ENCODE data around the gene SLC15A5.

SLC15A5 gene

DNA sequence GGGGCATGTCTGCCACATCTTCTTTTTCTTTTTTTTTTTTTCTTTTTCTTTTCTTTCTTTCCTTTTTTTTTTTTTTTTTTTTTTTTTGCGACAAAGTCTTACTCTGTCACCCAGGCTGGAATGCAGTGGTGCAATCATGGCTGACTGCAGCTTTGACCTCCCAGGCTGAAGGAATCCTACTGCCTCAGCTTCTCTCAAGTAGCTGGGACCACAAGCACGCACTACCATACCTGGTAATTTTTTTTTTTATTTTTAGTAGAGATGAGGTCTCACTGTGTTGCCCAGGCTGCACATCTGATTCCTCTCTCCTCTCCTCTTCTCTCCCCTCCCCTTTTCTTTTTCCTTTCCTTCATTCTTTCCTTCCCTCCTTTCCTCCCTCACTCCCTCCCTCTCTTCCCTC, 18.5 kb downstream of the SLC15A5 start:
- DNase-seq, result no peak

DNA sequence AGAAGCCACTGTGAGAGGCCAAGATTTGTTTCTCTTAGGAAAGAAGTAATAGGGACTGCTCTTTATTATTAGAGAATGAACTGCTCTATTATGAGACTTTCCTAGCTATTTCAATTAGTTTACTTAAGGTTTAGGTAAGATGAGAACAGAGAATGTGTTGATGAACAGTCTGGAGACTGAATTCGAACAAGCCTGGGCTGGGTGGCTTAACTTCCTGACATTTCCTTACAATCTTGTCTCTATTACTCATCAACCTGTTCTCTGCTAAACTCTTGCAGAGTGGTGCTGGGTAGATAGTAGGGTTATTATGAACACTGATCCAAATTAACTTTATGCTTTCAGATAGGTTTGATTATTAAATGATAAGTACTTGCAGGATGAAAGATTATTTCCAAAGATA, 31.2 kb downstream of the SLC15A5 start:
- no peak for DNase-seq

- no peak for DNase-seq
Measured at GRCh38 chr12:16245209-16245608, 32.3 kb downstream of the SLC15A5 start.

DNA sequence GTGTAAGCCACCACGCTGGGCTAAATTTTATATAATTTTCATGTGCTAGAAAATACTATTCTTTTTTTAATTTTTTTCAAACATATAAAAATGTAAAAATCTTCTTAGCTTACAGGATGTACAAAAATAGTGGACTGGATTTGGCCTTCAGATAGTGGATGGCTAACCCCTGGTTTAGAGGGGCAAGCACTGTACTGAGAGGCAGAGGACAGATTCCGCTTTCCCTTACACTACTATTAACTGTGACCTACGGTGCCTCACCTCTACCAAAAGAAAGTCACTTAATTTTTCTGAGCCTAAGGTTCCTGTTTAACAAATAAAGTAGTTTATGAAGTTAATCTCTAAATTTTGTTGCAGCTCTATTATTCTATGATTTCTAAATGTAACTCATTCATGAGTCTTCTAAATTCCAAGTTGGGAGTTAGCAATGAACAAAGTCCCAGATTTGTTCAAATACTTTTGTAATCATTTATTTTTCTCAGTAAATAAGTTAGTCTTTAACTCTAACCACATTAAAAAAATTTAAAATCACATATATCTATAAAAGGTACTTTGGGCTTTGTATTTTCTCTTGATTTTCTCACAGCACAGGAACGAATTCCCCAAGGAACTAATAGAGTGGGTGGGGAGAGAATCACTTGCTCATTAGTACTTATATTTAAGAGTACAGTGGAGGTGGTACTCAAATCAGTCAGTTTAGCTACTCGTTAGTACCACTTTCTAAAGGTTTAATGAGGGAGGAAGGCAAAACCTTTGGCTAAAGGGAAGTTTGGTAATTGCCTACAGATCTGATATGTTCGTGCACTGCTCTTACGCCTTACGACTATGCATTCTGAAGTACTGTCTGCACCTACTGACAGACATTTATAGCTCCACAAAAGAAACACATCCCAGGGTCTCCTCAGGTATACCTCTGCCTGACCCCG, 33.7 kb downstream of the SLC15A5 start:
- DNase-seq, result no peak

- DNase-seq, result no peak
Measured at GRCh38 chr12:16241346-16241745, 36.1 kb downstream of the SLC15A5 start.

DNA sequence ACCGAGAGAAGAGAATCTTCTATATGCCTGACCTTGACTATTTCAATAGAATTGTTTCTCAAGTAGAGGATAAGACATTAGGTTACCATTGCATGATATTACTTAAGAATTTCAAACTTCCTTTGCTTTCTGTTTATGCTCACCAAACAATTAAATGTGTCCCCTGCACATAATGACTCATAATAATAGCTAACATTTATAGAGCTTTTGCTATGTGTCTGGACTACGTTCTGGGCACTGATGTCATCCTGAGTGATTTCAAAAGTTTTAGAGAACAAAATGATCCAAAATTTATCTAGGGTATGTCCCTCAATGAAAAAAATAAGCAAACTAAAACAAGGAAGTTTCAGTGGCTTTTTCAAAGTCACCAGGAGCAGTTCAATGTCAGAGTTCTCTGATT, 38.8 kb downstream of the SLC15A5 start:
- DNase-seq, result no peak

DNA sequence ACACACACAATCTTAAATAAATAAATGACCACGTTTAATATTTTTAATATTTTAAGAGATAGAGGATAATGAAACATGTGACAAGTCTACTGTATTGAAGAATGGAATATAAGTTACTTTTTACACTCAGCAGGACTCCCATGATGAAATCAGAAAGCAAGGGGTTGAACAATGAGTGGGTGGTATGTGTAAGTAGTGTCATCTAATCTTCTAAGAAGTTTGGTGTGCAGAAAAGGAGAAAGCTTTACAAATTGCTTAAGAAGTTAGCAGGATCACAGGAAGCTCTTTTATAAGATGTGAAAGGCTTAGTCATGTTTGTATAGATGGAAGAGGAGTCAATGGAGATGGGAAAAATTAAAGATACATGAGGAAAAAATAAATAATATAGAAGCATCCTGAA, 47.8 kb downstream of the SLC15A5 start:
- DNase-seq, result peak in 1 of 2 donors; percentile 2

DNA sequence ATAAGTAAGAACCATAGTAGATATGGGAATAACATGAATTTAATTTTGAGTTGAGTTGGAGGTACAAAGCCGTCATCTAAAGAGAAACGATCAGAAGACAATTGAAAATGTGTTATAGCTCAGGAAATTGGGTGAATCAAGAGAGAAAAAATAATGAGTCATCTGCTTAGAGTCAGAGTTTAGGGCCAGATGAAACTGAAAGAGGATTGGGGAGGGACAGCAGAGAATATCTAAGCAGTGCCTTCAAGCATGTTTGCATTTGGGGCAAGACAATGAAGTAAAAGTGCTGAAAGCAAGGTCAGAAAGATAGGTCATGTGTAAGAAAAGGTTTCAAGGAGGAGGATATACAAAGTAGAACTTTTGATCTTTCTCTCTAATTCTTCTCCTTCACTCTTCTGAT, 49.4 kb downstream of the SLC15A5 start:
- no peak for DNase-seq

GRCh38 chr12:16225692-16226091, 51.8 kb downstream of the SLC15A5 start:
- no peak for DNase-seq

DNA sequence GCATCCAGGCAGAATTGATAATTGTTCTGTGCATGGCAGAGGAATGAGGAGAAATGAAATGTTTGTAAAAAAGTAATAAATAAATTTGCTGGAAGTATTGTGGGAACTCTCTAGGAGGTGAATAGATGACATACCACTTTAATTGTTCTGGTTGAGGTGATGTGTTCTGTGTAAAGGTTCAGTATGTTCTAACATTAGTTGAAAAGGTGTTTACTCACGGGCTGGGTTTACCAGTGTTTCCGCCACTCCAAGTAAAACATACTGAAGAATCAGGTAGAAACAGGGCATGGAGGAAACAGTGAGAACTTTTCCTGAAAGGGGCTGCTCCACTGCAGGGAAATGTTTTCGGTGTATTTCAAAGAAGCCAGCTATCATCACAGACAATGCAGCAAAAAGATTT, 53.3 kb downstream of the SLC15A5 start:
- no peak for DNase-seq

- DNase-seq, result no peak
Measured at GRCh38 chr12:16221776-16222175, 55.7 kb downstream of the SLC15A5 start.

DNA sequence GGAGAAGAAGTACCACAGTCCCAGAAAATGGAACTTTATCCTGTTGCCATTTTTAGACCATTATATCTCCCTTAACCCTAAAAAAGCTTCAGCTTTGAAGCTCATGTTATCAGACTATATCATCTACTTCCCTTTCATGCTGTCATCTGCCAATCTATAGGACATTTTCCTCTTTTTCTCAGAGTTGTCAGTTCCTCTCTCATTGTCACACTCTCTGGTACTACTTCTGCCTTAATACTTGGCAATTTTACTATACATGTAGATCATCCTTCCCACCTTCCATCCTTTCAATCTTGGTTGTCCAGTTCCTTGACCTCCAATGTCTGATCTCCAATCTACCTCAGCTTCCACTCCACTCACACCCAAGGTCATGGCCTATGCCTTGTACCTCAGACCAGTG, 57.4 kb downstream of the SLC15A5 start:
- DNase-seq, result no peak

DNA sequence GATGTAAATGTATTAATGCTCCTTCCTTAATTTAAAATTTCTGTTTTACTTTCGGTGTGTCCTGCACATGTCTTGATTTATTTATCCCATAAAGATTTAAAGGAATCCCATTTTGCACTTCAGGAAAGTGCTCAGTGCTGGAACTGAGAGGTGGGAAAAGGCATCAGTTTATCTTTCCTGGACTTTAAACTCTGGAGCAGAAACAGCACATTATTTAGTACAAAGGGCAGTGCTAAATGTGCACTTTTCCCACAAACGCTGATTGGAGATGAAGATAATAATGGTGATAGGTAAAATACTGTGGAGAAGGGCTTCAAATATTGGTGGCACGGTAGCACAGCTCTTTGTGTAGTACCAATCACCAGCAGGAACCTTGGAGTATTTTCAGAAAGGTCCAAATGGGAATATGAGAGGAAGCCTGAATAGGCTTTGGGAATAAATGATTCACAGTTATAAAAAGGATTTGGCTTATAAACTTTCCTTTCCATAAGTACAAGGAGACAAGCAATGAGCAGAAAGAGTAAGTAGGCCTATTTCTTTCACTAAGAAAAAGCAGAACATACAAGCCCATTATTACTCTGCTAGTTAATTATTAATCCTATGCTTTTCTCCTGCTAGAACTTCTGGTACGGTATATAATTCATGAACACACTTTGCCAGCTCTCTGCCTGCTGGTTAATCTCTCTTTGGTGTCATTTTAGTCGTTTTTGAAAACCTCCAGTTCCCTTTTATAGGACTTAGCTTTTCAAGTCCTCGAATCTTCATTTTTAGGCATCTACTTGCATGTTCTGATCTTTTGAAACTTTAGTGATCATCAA, 58.3 kb downstream of the SLC15A5 start:
- DNase-seq, result no peak

DNA sequence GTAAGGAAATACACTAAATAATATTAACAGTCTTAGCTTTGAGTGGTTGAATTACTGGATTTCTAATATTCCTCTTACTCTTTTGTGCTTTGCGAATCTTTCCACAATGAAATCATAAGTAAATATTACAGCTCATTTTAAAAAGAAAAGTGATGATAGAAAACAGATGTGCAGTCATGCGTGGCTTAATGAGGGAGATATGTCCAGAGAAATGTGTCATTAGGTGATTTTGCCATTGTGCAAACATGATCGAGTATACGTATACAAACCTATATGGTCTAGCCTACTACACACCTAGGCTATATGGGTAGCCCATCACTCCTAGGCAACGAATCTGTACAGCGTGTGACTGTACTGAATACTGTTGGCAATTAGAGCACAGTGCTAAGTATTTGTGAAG, 59.3 kb downstream of the SLC15A5 start:
- no peak for DNase-seq

DNA sequence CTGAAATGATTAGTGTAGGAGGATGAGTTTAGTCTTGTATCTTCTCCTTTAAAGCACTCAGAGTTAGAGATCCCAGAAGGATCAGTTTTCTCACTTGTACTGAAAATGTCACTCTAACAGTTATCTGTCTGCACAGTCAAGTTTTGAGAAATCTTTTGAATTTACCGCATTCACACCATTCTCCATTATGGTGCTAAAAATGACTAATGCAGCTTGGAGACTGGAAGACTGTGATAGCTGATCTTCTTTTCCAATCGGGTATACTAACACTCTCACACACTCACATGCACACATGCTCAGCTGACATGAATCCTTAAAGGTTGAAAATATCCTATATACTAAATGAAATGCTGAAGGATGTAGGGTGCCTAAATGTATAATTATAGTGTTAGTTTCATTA, 65.8 kb downstream of the SLC15A5 start:
- DNase-seq, result no peak

DNA sequence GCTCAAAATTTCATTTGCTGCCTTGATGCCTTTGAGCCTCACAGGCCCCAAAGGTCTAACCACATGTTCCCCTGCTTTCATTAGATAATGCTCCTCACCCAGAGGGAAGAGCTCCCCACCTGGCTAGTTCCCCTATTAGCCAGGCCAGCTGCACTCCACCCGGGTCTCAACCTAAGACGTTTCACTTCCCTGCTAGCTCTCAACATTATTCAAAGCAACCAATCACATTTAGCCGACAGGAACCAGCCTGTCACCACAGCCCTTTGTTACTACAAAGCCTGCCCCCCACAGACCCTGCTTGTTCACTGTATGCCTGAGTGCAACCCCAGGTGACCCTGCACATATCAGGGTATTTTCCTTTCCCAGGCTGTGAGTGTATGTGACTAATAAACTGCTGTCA, 78.6 kb downstream of the SLC15A5 start:
- DNase-seq, result no peak

DNA sequence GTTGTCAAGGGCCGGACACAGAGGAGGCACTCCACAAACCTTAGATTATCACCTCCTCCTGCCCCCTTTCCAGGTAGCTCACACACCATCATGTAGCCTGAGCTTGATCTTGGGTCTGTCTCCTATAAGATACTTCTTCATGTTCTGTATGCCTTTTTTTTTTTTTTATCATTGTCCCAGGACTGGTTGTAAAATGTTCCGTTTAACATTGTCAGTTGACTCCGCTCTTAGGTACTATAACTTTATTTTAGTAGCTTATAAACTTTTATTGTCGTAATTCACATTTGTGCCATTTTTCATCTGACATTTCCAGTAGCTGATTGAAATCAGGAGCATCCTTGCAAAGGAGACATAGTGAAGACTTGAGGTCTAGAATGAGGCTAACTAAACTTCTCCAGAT, 79.9 kb downstream of the SLC15A5 start:
- DNase-seq, result no peak

- DNase-seq, result peak; percentile 31 to 40
Measured at GRCh38 chr12:16189849-16190248, 87.6 kb downstream of the SLC15A5 start.

GRCh38 chr12:16187660-16188059, 89.8 kb downstream of the SLC15A5 start:
- DNase-seq, result no peak

DNA sequence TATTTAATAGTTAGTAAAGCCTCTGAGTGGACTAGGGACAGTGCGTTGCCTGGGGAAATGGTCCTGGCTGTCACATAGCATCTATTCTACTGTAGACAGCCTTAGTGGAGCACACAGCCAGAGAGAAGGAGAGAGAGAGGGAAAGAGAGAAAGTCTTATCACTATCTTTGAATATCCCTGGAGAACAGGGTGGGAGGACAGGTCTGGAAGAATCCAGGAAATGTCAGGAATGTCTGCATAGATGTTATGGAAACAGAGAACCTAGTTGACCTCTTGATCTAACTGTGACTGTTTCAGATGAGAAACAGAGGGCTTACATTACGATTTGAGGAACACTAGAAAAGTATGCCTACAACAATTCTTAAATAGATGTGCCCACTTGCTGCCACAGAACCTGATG, 92.8 kb downstream of the SLC15A5 start:
- no peak for DNase-seq

- no peak for DNase-seq
Measured at GRCh38 chr12:16183541-16183940, 93.9 kb downstream of the SLC15A5 start.

GRCh38 chr12:16175840-16176239, 101.6 kb downstream of the SLC15A5 start:
- peak; percentile 41 to 82 for DNase-seq

DNA sequence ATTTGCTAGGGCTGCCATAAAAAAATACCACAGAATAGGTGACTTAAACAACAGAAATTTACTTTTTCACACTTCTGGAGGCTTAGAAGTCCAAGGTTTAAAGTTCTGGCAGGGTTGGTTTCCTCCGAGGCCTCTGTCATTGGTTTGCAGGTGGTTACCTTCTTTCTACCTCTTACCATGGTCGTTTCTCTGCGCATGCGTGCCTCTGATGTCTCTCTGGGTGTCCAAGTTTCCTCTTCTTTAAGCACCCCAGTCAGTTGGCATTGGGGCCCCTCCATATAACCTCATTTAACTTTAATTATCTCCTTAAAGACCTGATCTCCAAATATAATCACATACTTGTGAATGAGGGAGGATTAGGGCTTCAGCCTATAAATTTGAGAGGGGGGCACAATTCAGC, 103.2 kb downstream of the SLC15A5 start:
- no peak for DNase-seq

DNA sequence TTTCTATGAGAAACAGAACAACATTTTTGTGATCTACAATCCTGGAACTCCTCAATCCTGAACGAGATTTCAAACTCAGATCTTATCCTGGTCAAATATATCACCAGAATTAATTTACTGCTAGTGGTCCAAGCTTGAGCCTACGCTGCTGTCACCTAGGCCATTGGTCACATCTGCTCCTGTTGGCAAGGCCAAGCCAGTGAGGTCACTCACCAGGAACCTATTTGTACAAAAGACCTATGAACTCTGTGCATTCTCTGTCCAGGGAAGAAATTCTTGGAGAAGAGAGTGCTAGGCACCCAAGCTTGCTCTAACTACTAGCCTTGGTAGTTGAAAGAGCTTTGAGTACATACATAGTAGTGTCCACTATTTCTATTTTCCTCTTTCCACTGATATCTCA, 106.1 kb downstream of the SLC15A5 start:
- no peak for DNase-seq

Data from inflammatory macrophage treated with lipopolysaccharide for 1 hour (primary cell).